HepG2 (cell line): ENCODE results near the gene CYSTM1. TPM values are rescaled to one million over a fixed set of nuclear protein-coding genes. Genes with fewer than 3 reads are reported as not detected.

Experiments
- CCAR2 ChIP-seq: fragments of 200-400 bp; formaldehyde crosslinking; optimal IDR thresholded peaks from 2 replicates; pipeline ENCODE3; 2018; ENCODE audit warnings: low read depth, mild to moderate bottlenecking, low read length, moderate library complexity
- GABPA ChIP-seq, 2 experiments: IDR thresholded peaks; 2 replicates each; pipeline ENCODE4 v1.6.1; 2011 to 2016; ENCODE audit warnings: low read depth in 2 of 2, low read length in 1 of 2, missing biosample characterization in 1 of 2, missing genetic modification characterization in 1 of 2
- GTF3A ChIP-seq: sonication (generic); formaldehyde crosslinking; conservative IDR thresholded peaks from 2 replicates; pipeline ENCODE4 v1.4.0; 2020; ENCODE audit warnings: mild to moderate bottlenecking, missing genetic modification reagents
- MEF2D ChIP-seq: sonication (generic); formaldehyde crosslinking; IDR thresholded peaks from 2 replicates; pipeline ENCODE4 v1.5.1; 2020; ENCODE audit warnings: mild to moderate bottlenecking, missing genetic modification reagents
- MEIS1 ChIP-seq: sonication (generic); formaldehyde crosslinking; IDR thresholded peaks from 2 replicates; pipeline ENCODE4 v1.9.0; 2021; ENCODE audit warnings: mild to moderate bottlenecking, missing genetic modification reagents, moderate library complexity, borderline replicate concordance
- SAP130 ChIP-seq: IDR thresholded peaks from 2 replicates; pipeline ENCODE4 v1.6.1; 2016; ENCODE audit warnings: low read depth
- STAT5B ChIP-seq: sonication (generic); formaldehyde crosslinking; IDR thresholded peaks from 2 replicates; pipeline ENCODE4 v1.4.0; 2020; ENCODE audit warnings: missing genetic modification reagents
- polyA plus RNA-seq, 8 experiments: library from polyadenylated mRNA; depleted of rRNA in 3 of 8; stranded (reverse) in 7 of 8; unstranded in 1 of 8; fragments of >200 nt; fragmentation: Illumina TruSeq in 4 of 8; extraction: Trizol in 4 of 8; gene quantifications; 2 replicates each; pipeline versions ENCODE4 v1.2.1 to v1.2.3, GENCODE V29; 2011 to 2016; ENCODE audit warnings: low read depth in 4 of 8, missing spikeins in 1 of 8, mixed read lengths in 1 of 8; ENCODE audit not compliant: insufficient read depth in 1 of 8
- total RNA-seq, 5 experiments: library from RNA; depleted of rRNA; stranded (reverse); fragments of >200 nt; fragmentation: Illumina TruSeq; extraction: Trizol; gene quantifications; 2 replicates each; pipeline ENCODE4 v1.2.3, GENCODE V29; 2016; ENCODE audit warnings: low read depth in 1 of 5
- TF ChIP-seq, protein P1 (sequence below): sonication (generic); formaldehyde crosslinking; IDR thresholded peaks from 2 replicates; pipeline ENCODE4 v1.4.0; 2020; ENCODE audit warnings: mild to moderate bottlenecking, missing genetic modification reagents, borderline replicate concordance
- TF ChIP-seq, protein P2 (sequence below): IDR thresholded peaks from 2 replicates; pipeline ENCODE4 v1.6.1; 2012; ENCODE audit warnings: inconsistent platforms
- TF ChIP-seq, protein P3 (sequence below): sonication (generic); formaldehyde crosslinking; IDR thresholded peaks from 2 replicates; pipeline ENCODE4 v1.8.0; 2022; ENCODE audit warnings: missing genetic modification reagents, mild to moderate bottlenecking, borderline replicate concordance
- TF ChIP-seq, protein P4 (sequence below): sonication (generic); formaldehyde crosslinking; IDR thresholded peaks from 2 replicates; pipeline ENCODE4 v1.5.0; 2020; ENCODE audit warnings: missing genetic modification reagents
- TF ChIP-seq, protein P5 (sequence below), 2 experiments: IDR thresholded peaks; 2 replicates each; pipeline ENCODE4 v1.6.1; 2011 to 2012; ENCODE audit warnings: low read length in 2 of 2, borderline replicate concordance in 1 of 2, low read depth in 1 of 2, mild to moderate bottlenecking in 1 of 2, moderate library complexity in 1 of 2
- TF ChIP-seq, protein P6 (sequence below): sonication (generic); formaldehyde crosslinking; IDR thresholded peaks from 2 replicates; pipeline ENCODE4 v1.4.0; 2020; ENCODE audit warnings: mild to moderate bottlenecking, missing genetic modification reagents
- TF ChIP-seq, protein P7 (sequence below): fragments of 450-650 bp; IDR thresholded peaks from 2 replicates; pipeline ENCODE4 v1.6.1; 2016

CYSTM1 gene
- total and polyA plus RNA-seq, 2 of the 13 experiments (the other 11 are each of a cell fraction or from before 2014, with no cell fraction given): 40.0 to 73.4 TPM

DNA sequence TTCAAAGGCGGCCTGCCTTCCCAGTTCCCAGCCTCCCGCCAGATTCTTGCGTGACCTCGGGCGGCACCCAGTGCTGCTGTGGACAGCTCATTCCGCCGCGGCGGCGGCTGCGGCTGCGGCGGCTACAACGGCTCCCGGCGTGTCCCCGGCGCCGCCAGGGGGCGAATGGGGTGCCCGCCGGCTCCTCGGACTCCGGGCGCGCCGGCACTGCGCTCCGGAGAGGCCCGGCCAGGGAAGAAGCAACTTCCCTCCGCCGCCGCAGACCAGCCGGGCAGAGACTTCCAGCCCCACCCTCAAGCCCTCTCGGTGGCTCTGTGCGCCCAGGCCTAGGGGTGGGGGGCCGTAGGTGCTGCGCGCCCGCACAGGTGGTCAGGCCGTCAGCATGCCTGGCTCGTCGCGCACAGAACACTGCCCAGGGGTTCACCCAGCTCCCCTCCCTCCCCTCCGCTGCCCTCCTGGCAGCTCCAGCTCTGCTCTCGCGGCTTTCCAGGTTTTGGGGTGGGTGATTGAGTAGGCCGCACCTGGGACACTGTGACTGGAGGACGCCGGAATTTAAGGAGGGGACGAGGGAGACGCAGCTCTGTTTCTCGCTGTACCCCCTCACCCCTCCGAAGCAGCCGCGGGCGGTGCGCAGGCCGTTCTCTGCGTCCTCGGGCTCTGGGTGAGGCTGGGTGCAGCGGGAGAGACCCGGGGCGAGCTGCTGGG is 29.0 kb upstream of the CYSTM1 start (continued):
- TF ChIP-seq, protein P1, sequence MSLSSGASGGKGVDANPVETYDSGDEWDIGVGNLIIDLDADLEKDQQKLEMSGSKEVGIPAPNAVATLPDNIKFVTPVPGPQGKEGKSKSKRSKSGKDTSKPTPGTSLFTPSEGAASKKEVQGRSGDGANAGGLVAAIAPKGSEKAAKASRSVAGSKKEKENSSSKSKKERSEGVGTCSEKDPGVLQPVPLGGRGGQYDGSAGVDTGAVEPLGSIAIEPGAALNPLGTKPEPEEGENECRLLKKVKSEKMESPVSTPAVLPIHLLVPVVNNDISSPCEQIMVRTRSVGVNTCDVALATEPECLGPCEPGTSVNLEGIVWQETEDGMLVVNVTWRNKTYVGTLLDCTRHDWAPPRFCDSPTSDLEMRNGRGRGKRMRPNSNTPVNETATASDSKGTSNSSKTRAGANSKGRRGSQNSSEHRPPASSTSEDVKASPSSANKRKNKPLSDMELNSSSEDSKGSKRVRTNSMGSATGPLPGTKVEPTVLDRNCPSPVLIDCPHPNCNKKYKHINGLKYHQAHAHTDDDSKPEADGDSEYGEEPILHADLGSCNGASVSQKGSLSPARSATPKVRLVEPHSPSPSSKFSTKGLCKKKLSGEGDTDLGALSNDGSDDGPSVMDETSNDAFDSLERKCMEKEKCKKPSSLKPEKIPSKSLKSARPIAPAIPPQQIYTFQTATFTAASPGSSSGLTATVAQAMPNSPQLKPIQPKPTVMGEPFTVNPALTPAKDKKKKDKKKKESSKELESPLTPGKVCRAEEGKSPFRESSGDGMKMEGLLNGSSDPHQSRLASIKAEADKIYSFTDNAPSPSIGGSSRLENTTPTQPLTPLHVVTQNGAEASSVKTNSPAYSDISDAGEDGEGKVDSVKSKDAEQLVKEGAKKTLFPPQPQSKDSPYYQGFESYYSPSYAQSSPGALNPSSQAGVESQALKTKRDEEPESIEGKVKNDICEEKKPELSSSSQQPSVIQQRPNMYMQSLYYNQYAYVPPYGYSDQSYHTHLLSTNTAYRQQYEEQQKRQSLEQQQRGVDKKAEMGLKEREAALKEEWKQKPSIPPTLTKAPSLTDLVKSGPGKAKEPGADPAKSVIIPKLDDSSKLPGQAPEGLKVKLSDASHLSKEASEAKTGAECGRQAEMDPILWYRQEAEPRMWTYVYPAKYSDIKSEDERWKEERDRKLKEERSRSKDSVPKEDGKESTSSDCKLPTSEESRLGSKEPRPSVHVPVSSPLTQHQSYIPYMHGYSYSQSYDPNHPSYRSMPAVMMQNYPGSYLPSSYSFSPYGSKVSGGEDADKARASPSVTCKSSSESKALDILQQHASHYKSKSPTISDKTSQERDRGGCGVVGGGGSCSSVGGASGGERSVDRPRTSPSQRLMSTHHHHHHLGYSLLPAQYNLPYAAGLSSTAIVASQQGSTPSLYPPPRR (CRISPR knock-in tag): 0 out of 2 replicates have a peak, but pooled peaks have one; percentile 12
- no peak for TF ChIP-seq CCAR2
- no peak for TF ChIP-seq GABPA (IDR thresholded peaks at IDR 0.05; ENCODE audit: low read depth, low read length)
- TF ChIP-seq GABPA (CRISPR knock-in tag; IDR thresholded peaks at IDR 0.05; ENCODE audit: low read depth): no peak
- TF ChIP-seq, protein P2, sequence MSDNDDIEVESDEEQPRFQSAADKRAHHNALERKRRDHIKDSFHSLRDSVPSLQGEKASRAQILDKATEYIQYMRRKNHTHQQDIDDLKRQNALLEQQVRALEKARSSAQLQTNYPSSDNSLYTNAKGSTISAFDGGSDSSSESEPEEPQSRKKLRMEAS: no peak
- TF ChIP-seq MEIS1 (CRISPR knock-in tag): no peak
- no peak for TF ChIP-seq STAT5B (CRISPR knock-in tag)
- TF ChIP-seq, protein P3, sequence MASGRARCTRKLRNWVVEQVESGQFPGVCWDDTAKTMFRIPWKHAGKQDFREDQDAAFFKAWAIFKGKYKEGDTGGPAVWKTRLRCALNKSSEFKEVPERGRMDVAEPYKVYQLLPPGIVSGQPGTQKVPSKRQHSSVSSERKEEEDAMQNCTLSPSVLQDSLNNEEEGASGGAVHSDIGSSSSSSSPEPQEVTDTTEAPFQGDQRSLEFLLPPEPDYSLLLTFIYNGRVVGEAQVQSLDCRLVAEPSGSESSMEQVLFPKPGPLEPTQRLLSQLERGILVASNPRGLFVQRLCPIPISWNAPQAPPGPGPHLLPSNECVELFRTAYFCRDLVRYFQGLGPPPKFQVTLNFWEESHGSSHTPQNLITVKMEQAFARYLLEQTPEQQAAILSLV: no peak; the same call in 1 of the 2 replicates
- TF ChIP-seq, protein P4, sequence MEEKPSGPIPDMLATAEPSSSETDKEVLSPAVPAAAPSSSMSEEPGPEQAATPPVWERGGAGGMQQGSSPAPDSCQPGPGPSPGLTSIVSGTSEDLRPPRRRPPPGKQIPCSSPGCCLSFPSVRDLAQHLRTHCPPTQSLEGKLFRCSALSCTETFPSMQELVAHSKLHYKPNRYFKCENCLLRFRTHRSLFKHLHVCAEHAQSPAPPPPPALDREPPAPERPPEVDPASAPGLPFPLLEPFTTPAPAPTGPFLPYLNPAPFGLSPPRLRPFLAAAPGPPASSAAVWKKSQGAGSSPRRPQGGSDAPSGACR (CRISPR knock-in tag): no peak
- TF ChIP-seq, protein P5, sequence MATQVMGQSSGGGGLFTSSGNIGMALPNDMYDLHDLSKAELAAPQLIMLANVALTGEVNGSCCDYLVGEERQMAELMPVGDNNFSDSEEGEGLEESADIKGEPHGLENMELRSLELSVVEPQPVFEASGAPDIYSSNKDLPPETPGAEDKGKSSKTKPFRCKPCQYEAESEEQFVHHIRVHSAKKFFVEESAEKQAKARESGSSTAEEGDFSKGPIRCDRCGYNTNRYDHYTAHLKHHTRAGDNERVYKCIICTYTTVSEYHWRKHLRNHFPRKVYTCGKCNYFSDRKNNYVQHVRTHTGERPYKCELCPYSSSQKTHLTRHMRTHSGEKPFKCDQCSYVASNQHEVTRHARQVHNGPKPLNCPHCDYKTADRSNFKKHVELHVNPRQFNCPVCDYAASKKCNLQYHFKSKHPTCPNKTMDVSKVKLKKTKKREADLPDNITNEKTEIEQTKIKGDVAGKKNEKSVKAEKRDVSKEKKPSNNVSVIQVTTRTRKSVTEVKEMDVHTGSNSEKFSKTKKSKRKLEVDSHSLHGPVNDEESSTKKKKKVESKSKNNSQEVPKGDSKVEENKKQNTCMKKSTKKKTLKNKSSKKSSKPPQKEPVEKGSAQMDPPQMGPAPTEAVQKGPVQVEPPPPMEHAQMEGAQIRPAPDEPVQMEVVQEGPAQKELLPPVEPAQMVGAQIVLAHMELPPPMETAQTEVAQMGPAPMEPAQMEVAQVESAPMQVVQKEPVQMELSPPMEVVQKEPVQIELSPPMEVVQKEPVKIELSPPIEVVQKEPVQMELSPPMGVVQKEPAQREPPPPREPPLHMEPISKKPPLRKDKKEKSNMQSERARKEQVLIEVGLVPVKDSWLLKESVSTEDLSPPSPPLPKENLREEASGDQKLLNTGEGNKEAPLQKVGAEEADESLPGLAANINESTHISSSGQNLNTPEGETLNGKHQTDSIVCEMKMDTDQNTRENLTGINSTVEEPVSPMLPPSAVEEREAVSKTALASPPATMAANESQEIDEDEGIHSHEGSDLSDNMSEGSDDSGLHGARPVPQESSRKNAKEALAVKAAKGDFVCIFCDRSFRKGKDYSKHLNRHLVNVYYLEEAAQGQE (IDR thresholded peaks at IDR 0.05; ENCODE audit: borderline replicate concordance in 1 of 2, low read depth in 1 of 2, low read length in 2 of 2): peak; percentile 33 to 85
- no peak for TF ChIP-seq MEF2D (CRISPR knock-in tag)
- TF ChIP-seq SAP130 (CRISPR knock-in tag): peak; percentile 32; the same call in 1 of the 2 replicates
- TF ChIP-seq GTF3A (CRISPR knock-in tag): no peak
- TF ChIP-seq, protein P6, sequence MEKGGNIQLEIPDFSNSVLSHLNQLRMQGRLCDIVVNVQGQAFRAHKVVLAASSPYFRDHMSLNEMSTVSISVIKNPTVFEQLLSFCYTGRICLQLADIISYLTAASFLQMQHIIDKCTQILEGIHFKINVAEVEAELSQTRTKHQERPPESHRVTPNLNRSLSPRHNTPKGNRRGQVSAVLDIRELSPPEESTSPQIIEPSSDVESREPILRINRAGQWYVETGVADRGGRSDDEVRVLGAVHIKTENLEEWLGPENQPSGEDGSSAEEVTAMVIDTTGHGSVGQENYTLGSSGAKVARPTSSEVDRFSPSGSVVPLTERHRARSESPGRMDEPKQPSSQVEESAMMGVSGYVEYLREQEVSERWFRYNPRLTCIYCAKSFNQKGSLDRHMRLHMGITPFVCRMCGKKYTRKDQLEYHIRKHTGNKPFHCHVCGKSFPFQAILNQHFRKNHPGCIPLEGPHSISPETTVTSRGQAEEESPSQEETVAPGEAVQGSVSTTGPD: no peak
- TF ChIP-seq, protein P7, sequence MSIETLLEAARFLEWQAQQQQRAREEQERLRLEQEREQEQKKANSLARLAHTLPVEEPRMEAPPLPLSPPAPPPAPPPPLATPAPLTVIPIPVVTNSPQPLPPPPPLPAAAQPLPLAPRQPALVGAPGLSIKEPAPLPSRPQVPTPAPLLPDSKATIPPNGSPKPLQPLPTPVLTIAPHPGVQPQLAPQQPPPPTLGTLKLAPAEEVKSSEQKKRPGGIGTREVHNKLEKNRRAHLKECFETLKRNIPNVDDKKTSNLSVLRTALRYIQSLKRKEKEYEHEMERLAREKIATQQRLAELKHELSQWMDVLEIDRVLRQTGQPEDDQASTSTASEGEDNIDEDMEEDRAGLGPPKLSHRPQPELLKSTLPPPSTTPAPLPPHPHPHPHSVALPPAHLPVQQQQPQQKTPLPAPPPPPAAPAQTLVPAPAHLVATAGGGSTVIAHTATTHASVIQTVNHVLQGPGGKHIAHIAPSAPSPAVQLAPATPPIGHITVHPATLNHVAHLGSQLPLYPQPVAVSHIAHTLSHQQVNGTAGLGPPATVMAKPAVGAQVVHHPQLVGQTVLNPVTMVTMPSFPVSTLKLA: no peak
